ENCODE data around the gene F11R. TPM values are rescaled to one million over a fixed set of nuclear protein-coding genes. Genes with fewer than 3 reads are reported as not detected.

Gene F11R
- total RNA-seq, 1 experiment from 2014 or later: 9.2 TPM

DNA sequence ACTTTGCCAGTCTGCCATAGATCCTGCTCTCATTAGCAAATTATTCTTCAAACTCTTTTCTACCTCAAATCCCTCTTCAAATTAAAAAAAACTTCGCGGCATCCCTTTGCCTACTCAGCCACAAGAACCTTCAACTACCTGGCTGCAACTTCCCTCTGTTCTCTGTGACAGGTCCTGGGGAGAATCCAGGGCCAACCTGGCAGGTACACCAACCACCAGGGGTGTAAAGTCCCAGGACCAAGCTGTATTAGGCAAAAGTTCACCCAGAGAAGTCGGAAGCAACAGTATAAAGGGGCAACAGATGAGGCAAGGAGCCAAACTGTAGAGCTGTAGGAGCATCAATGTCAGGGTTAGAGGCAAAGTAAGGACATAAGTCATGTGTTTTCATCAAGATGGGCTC lies 48.0 kb downstream of the F11R start:
- no peak for DNase-seq (ENCODE audit: low spot score)

DNA sequence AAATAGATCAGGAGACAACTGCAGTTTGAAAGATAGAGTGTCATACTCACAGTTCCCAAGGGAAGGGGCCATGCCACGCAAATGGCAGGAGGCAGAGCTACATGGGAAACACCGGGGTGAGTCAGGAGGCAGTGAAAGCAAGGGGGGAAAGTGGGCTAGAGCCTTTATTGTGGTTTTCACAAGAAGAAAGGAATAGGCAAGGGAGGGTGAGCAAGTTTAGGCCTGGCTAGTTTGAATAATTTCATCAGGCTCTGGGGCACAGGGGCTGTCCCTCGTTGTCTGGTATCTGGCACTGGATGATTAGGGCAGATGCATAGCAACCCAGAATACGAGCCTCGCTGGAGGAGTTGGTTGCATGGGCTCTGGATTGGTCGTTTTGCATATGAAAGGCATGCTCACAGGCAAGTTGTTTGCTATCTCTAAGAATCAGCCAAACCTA lies 49.3 kb downstream of the F11R start:
- no peak for DNase-seq (ENCODE audit: low spot score)

DNA sequence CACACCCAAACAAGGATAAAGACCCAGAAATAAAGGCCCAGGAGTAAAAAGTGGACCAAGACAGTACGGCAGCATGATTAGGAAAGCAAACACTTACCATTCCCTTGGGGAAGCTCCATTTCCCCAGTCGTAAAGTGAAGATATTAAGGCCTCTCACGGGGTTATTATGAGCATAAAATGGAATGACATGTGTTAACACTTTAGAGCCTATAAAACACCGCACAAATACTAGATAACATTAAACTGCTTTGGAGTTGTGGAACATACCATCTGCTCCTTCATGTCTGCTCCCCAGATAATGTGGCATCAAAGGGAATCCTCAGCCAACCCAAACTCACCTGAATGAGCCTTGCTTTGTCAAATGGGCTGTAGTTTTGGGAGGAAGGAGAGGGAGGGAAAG lies 57.4 kb downstream of the F11R start:
- no peak for DNase-seq (ENCODE audit: low spot score)

DNA sequence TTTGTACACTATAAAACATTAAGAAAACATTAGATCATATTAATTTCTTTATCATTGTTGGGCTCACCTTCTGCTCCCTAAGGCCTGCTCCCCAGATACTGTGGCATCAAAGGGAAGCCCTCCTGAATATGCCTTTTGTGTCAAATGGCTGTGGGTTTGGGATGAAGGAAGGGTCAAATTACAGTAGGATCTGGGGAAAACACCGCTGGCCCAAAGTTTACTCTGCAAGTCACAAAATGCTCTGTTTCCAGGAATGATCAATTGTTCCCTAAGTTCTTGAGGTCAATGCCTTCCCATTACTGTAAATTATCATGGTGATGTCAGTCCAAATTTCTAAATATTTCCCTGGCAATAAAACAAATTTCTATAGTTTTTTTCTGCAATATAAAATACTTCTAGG lies 59.5 kb downstream of the F11R start:
- DNase-seq (ENCODE audit: low spot score): no peak

DNA sequence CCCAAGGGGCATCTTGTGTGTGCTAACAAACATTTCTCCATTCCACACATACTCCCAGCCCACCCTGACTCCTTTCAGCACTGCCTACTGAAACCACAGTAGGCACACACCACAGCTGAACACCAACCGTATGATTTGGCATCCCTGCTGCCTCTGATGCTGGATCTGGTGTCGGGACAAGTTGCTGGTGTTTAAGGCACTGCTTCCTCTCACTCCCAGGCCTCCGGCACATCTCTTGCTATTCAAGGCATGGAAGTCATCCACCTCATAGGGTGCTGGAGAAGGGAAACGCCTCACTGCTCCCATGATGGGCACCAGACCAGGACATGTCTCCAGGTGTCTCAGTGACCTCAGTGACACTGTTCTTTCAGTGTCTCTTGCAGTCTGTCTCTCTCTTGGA lies 64.0 kb downstream of the F11R start:
- DNase-seq (ENCODE audit: low spot score): no peak

DNA sequence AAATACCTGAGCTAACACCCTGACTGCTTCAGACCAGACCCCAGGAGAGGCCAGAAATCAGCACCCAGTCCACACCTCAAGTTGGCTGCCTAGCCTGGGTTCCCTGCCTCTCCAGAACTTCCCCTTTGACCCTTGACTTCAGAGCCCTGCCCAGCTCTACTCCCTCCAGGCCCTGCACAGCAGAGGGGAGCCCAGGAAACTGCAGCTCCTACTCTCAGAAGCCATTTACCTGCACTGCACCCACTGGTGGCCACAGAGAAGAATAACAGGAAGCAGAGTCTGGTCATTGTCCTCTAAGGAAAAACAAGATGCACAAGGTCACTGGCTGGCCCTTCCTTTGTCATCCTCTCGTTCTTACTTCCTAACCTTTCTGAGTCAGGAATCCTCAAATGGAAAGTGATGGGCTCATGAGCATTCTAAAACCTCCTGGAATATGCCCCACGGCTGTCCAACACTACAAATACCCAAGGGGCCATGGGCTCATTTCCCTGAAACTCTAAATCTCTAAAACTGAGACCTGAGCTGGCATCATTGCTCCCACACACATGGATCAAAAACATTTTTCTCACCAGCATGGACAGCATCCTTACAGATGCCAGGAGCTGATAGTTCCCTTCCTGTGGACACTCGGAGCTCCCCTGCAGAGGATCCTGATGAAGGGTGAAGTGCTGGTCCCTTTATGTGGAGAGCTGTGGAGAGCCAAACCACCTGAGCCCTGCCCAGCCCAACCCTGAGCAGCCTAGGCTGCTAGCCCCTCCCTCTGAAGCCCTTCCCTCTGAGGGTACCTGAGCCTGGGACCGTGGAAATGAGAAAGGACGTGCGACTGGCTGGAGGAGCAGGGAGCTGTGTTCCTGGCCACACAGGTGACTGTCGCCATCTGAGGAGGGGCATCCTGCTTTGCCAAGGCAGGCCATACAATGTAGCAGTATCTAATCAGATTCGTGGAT lies 66.5 kb downstream of the F11R start, which contains the start of gene ITLN2:
Gene ITLN2 (minus strand): TSS at position 652 of the 947 bp plus-strand sequence. CDS start 68 bp downstream, at position 584.
- peak; percentile 45 for DNase-seq (ENCODE audit: low spot score)

DNA sequence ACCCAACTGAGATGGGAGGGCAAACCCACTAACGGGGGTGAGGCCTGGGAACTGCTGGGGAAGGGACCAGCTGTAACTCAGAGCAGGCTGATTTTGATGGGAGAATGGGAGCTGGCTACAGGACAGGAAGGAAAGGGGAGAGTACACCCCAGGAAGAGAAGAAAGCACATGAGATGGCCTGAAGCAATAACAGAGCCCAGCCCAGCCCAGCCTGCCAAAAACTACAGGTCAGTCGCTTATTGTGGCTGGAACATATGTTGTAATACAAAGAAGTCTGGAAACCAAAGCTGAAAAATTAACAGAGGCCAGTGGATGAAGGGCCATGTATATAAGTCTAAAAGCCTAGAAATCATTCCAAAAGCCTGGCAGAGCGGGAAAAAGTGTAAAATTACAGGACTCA lies 67.9 kb downstream of the F11R start:
- no peak for DNase-seq (ENCODE audit: low spot score)

DNA sequence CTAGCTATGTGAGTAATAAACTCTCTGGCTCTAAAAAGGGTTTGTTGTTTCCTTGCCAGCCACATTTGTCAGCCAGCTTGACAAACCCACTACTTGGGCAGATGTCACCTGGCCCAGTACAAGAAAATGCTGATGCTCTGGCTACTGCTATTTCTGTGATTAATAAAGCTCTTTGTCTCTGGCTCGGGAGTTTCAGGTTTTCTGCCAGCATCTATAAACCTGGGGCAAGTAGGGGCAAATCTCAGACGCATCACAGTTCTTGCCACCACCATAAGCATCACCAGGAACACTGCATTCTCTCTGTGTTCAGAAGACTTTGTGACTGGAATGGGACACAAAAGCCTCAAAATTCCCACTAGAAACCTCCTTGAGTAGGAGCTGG lies 68.8 kb downstream of the F11R start:
- no peak for DNase-seq (ENCODE audit: low spot score)

DNA sequence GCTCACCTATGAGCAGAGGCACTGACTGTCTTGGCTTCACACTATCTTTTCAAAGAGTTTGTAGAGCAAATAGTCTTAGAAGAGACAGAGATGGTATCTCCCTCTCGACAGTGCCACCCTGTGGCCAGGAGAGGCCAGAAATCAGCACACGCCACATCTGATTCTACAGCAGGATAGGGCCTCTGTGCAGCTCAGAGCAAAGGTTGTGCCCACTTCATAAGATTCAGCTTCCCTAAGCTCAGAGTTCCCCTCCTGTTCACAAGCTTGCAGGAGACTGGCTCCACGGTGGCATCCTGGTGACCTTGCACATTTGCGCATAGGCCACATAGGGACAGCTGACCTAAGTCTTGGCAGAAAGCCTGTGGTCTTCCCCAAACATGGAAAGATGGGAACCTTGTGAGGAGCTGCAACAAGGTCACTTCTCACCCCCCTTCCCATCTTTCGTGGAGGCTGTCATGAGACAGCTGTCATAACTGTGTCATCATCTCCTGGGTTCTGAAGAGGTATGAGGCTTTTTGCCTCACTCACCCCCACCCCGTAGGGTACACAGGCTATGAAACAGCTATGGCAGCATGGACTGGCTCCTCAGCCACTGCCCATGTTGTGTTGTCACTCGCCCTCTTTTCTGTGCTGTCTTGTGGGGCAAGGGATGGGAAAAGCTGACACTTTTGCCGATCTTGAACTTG lies 69.4 kb downstream of the F11R start:
- DNase-seq (ENCODE audit: low spot score): peak; percentile 78

DNA sequence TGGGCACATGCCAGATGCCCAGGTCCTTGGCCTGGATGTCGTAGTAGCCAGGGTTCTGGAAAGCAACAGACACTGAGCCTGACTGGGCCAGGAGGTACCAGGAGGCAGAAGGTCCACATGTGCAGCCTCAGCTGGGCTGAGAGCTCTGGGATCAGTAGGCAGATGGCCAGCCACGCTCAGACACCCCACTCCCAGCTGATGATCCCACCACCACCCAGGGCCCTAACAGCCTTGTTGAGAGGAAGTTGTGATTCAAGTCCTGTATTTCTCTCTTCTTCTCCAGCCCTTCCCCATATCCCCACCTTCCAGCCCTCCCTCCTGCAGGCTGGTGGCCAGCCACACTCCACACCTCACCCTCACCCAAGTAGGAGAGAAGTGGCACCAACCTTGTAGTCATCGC lies 70.3 kb downstream of the F11R start:
- no peak for DNase-seq (ENCODE audit: low spot score)

DNA sequence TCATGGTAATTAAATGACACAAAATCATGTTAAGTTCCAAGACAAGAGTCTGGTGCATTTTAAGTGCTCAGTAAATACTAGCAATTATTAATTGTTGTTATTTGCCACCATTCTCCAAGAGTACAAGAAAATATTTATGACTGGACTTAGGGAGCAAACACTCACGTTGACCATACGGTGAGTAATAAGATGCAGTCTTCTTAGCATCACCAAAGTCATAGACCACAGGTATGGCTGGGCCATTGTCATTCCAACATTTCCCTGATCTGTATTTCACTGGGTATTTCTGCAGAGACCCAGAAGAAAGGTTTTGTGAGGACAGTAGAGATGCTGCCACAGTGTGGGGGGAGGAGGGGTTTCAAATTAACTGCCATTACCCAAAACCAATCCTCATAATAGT lies 71.1 kb downstream of the F11R start:
- no peak for DNase-seq (ENCODE audit: low spot score)

DNA sequence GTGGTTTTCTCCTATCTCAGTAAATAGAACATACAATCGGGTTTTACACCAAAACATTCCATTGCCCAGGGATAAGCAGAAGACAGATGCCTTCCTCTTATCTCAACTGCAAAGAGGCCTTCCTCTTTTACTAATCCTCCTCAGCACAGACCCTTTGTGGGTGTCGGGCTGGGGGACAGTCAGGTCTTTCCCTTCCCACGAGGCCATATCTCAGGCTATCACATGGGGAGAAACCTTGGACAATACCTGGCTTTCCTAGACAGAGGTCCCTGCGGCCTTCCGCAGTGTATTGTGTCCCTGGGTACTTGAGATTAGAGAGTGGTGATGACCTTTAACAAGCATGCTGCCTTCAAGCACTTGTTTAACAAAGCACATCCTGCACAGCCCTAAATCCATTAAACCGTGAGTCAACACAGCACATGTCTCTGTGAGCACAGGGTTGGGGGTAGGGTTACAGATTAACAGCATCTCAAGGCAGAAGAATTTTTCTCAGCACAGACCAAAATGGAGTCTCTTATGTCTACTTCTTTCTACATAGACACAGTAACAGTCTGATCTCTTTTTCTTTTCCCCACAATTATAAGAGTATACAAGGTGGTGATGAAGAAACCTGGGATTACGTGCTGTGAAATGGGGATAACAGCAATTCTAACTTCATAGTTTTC lies 71.6 kb downstream of the F11R start:
- peak; percentile 52 for DNase-seq (ENCODE audit: low spot score)

DNA sequence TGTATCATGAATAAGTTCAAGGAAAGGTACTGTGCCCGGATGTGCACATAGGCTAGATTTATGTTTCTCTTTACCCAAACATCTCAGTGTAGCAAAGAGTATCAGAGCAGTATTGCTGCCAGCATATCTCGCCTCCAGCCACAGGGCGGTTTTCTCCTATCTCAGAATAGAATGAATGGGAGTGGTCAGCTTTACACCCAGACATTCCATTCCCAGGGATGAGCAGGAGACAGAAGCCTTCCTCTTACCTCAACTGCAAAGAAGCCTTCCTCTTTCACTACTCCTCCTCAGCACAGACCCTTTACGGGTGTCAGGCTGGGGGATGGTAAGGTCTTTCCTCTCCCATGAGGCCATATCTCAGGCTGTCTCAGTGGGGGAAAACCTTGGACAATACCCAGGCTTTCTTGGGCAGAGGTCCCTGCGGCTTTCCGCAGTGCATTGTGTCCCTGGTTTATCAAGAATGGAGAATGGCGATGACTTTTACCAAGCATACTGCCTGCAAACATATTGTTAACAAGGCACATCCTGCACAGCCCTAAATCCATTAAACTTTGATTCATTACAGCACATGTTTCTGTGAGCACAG lies 73.7 kb downstream of the F11R start:
- peak; percentile 76 for DNase-seq (ENCODE audit: low spot score)

DNA sequence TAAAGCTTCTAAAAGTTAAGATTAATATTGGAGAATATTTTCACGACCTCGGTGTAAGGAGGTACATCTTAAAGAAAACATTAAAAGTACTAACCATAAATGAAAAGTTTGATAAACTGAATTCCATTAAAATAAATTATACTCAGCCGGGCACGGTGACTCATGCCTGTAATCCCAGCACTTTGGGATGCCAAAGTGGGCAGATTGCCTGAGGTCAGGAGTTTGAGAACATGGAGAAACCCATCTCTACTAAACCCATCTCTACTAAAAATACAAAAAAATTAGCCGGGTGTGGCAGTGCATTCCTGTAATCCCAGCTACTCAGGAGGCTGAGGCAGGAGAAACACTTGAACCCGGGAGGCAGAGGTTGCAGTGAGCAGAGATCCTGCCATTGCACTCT lies 75.1 kb downstream of the F11R start:
- peak; percentile 63 for DNase-seq (ENCODE audit: low spot score)

Other genes starting within 250 kb of the F11R start
- gene LY9, start 225.0 kb downstream of the F11R start, total RNA-seq (2014; rRNA removed; shearing (Covaris generic)): not detected in 2 replicates
- gene CD244, start 158.3 kb downstream of the F11R start, total RNA-seq (2014; rRNA removed; shearing (Covaris generic)): not detected in 2 replicates
- gene ITLN1, start 136.0 kb downstream of the F11R start, total RNA-seq (2014; rRNA removed; shearing (Covaris generic)): not detected in 2 replicates
- gene ITLN2, start 66.3 kb downstream of the F11R start, total RNA-seq (2014; rRNA removed; shearing (Covaris generic)): not detected in 2 replicates
- not detected in 2 replicates for gene TSTD1, start 17.8 kb upstream of the F11R start, total RNA-seq (2014; rRNA removed; shearing (Covaris generic))
- gene USF1, start 24.8 kb upstream of the F11R start, total RNA-seq (2014; rRNA removed; shearing (Covaris generic)): 79.9 and 107 TPM in 2 replicates
- gene ARHGAP30, start 48.7 kb upstream of the F11R start, total RNA-seq (2014; rRNA removed; shearing (Covaris generic)): 0.07 and 0.38 TPM in 2 replicates
- 1.6 and 2.2 TPM in 2 replicates for gene NECTIN4, start 68.4 kb upstream of the F11R start, total RNA-seq (2014; rRNA removed; shearing (Covaris generic))
- gene KLHDC9, start 77.2 kb upstream of the F11R start, total RNA-seq (2014; rRNA removed; shearing (Covaris generic)): 3.8 and 4.0 TPM in 2 replicates
- 197 and 218 TPM in 2 replicates for gene PFDN2, start 96.9 kb upstream of the F11R start, total RNA-seq (2014; rRNA removed; shearing (Covaris generic))
- gene NIT1, start 97.0 kb upstream of the F11R start, total RNA-seq (2014; rRNA removed; shearing (Covaris generic)): 26.8 and 27.8 TPM in 2 replicates
- 37.8 and 40.1 TPM in 2 replicates for gene DEDD, start 111.5 kb upstream of the F11R start, total RNA-seq (2014; rRNA removed; shearing (Covaris generic))
- gene UFC1, start 132.8 kb upstream of the F11R start, total RNA-seq (2014; rRNA removed; shearing (Covaris generic)): 95.7 and 128 TPM in 2 replicates
- 5.2 and 5.7 TPM in 2 replicates for gene USP21, start 138.3 kb upstream of the F11R start, total RNA-seq (2014; rRNA removed; shearing (Covaris generic))
- 37.1 and 39.9 TPM in 2 replicates for gene PPOX, start 145.3 kb upstream of the F11R start, total RNA-seq (2014; rRNA removed; shearing (Covaris generic))
- gene B4GALT3, start 156.4 kb upstream of the F11R start, total RNA-seq (2014; rRNA removed; shearing (Covaris generic)): 59.5 and 61.1 TPM in 2 replicates
- not detected in 2 replicates for gene ADAMTS4, start 177.9 kb upstream of the F11R start, total RNA-seq (2014; rRNA removed; shearing (Covaris generic))
- gene NDUFS2, start 181.2 kb upstream of the F11R start, total RNA-seq (2014; rRNA removed; shearing (Covaris generic)): 179 and 197 TPM in 2 replicates
- not detected in 2 replicates for gene FCER1G, start 194.1 kb upstream of the F11R start, total RNA-seq (2014; rRNA removed; shearing (Covaris generic))
- not detected in 2 replicates for gene APOA2, start 202.5 kb upstream of the F11R start, total RNA-seq (2014; rRNA removed; shearing (Covaris generic))
- gene TOMM40L, start 204.9 kb upstream of the F11R start, total RNA-seq (2014; rRNA removed; shearing (Covaris generic)): 16.1 and 16.8 TPM in 2 replicates
- 0.50 TPM in 1 of 2 replicates, not detected in the other for gene NR1I3, start 217.1 kb upstream of the F11R start, total RNA-seq (2014; rRNA removed; shearing (Covaris generic))
- gene PCP4L1, start 237.6 kb upstream of the F11R start, total RNA-seq (2014; rRNA removed; shearing (Covaris generic)): not detected in 2 replicates